ENCODE results near the gene G6PC3. TPM values are rescaled to one million over a fixed set of nuclear protein-coding genes. Genes with fewer than 3 reads are reported as not detected.

The G6PC3 gene
- total and polyA plus RNA-seq, 2 of the 4 experiments (the other 2 are of a cell fraction), result 20.4 to 107 TPM

DNA sequence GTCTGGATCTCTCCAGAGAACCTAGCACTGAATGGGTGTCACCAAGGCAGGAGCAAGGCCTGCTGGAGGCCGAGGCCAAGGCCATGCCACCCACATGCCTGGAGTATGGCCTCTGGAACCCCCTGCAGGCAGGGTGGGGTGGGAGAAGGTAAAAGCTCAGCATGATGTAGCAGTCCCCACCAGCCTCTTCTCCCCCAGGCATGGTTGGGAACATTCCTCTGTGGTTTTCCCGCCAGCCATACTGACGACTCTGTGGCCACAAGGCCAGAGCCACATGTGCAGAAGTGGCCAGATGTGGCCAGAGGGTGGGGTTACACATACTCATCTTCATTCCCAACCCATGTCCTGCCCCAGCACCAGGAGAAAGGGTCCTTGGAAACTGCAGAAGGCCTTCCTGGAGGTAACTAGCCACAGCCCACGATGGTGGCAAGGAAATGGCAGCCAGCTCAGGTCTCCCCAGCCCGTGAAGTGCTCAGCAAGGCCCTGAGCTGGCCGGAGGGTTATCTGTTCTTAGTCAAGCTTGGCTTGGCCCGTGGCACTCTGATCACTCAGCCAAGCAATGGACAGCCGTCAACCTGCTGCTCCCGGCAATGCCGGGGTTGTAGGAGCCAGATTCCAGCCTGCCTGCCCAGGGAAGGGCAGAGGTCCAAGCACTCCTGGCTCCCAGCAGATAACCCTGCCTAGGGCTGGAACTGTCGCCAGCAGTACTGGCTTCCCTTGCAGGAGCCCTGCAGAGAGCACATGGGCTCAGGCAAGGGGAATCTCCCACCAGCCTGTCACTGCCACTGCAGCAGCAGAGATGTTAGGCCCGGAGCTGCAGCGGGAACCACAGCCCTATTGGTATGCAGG is 26.8 kb downstream of the G6PC3 start:
- Histone ChIP-seq H3K36me3 (ENCODE audit: control insufficient read depth, insufficient read depth, low read length) (peaks cover 9% of the 10 kb centered on the region; the same call in 1 of the 2 replicates), H4K8ac (ENCODE audit: low read depth in 2 of 2, low read length in 2 of 2) (peak overlapping the region in 1 of 2 experiments; percentile 58; a peak in 2 of 4 replicates), H3K27me3 (ENCODE audit: control insufficient read depth, insufficient read depth, low read length) (no peaks in the 10 kb centered on the region), H3K79me1 (ENCODE audit: low read depth in 1 of 2, low read length in 2 of 2) (peaks cover 21 to 67% of the 10 kb centered on the region in 2 experiments), H3K4me1 (ENCODE audit: control insufficient read depth, insufficient read depth, low read length) (peaks cover 21% of the 10 kb centered on the region), H3K14ac (replicated peaks; ENCODE audit: low read depth, low read length) (peak overlapping the region; percentile 57; the same call in 1 of the 2 replicates), H2AK9ac (replicated peaks; ENCODE audit: low read depth, low read length, poor library complexity) (peak overlapping the region; percentile 83), H3K18ac (ENCODE audit: low read depth, low read length) (no peak overlapping the region), H3K9me1 (ENCODE audit: insufficient read depth, low read length) (peaks cover 24% of the 10 kb centered on the region), H3K4ac (ENCODE audit: low read depth, low read length) (peak overlapping the region; percentile 82), H2BK5ac (ENCODE audit: low read depth, low read length, poor library complexity, severe bottlenecking) (peak overlapping the region; percentile 60), H2BK15ac (ENCODE audit: low read depth, low read length) (0 out of 3 replicates have a peak overlapping the region, but pooled peaks have one; percentile 23), H3K9ac (ENCODE audit: low read depth, low read length) (no peak overlapping the region), H2BK20ac (ENCODE audit: low read depth, low read length) (peak overlapping the region; percentile 38; the same call in 1 of the 2 replicates), H3K27ac (ENCODE audit: insufficient read depth, low read length) (peak overlapping the region; percentile 34), H4K5ac (ENCODE audit: low read depth, low read length) (no peak overlapping the region; the same call in 1 of the 2 replicates), H2AK5ac (ENCODE audit: low read depth, low read length) (peak overlapping the region; percentile 31), H2AFZ (replicated peaks; ENCODE audit: low read length, poor library complexity) (no peak overlapping the region), H3K56ac (ENCODE audit: extremely low read depth, insufficient read depth, low read length) (no peak overlapping the region), H3K9me3 (ENCODE audit: control insufficient read depth, insufficient read depth, low read length) (no peaks in the 10 kb centered on the region), H3K4me3 (ENCODE audit: insufficient read depth, low read depth, low read length) (no peak overlapping the region), H4K91ac (ENCODE audit: insufficient read depth, low read depth, low read length) (peak overlapping the region; percentile 74), H3K4me2 (ENCODE audit: low read depth, low read length) (no peak overlapping the region), H2BK120ac (ENCODE audit: low read depth, low read length) (peak overlapping the region; percentile 43), H3K23ac (ENCODE audit: low read depth, low read length) (peak overlapping the region; percentile 56), H4K20me1 (ENCODE audit: insufficient read depth, low read length) (0 out of 2 replicates have a peak, but pooled peaks cover 3% of the 10 kb centered on the region)
- in situ Hi-C loops (cut with MboI; ENCODE audit: low sequenced_read_pairs) (no loop called here), dilution Hi-C loops (cut with HindIII; ENCODE audit: low sequenced_read_pairs, unreplicated experiment) (no loop called here), intact Hi-C loops (cut with micrococcal nuclease) (no loop called here)
- no TSS peak for BruUV-seq (replicated peaks)
- POLR2A ChIA-PET (ENCODE audit: unreplicated experiment), result no interaction called here
- ATAC-seq (ENCODE audit: low read depth) (no peak), DNase-seq (peak; percentile 81)
- 91% methylated on average over 7 of the region's 13 CpGs; no CpG with 5 or more reads in 1 of the 2 experiments for WGBS, 2 experiments (ENCODE audit: extremely low coverage in 2 of 2, insufficient read length in 1 of 2)
- CTCF ChIA-PET, result no interaction called here
- TF ChIP-seq BHLHE40 (IDR thresholded peaks at IDR 0.05; ENCODE audit: low read depth, low read length) (peak; percentile 44; the same call in 1 of the 2 replicates), ELK1 (IDR thresholded peaks at IDR 0.05; ENCODE audit: borderline replicate concordance, low read depth, low read length) (no peak), CTCF (conservative IDR thresholded peaks at IDR 0.05; ENCODE audit: low read depth, low read length) (no peak), RCOR1 (IDR thresholded peaks at IDR 0.05; ENCODE audit: insufficient replicate concordance, low read length) (peak; percentile 62), RAD21 (IDR thresholded peaks at IDR 0.05; ENCODE audit: low read length) (no peak; the same call in 1 of the 2 replicates), MAZ (IDR thresholded peaks at IDR 0.05; ENCODE audit: borderline replicate concordance, low read depth, low read length) (peak; percentile 31; the same call in 1 of the 2 replicates), NFE2L2 (IDR thresholded peaks at IDR 0.05; ENCODE audit: low read depth, low read length) (peak; percentile 60; the same call in 1 of the 2 replicates), POLR2A (IDR thresholded peaks at IDR 0.05; ENCODE audit: low read depth, low read length) (no peak; the same call in 1 of the 2 replicates), CHD1 (IDR thresholded peaks at IDR 0.05; ENCODE audit: low read depth, low read length) (no peak), MAFK (IDR thresholded peaks at IDR 0.05; ENCODE audit: low read depth, low read length) (no peak), SMC3 (IDR thresholded peaks at IDR 0.05; ENCODE audit: low read depth, low read length) (no peak), MXI1 (IDR thresholded peaks at IDR 0.05; ENCODE audit: borderline replicate concordance, low read depth, low read length) (no peak), USF2 (IDR thresholded peaks at IDR 0.05; ENCODE audit: low read depth, low read length) (peak; percentile 29; the same call in 1 of the 2 replicates)

All from IMR-90 (cell line).